Adrenal gland (tissue), 12 donors: ENCODE measurements around the gene PDXDC1. TPM values are rescaled to one million over a fixed set of nuclear protein-coding genes. Genes with fewer than 3 reads are reported as not detected.
"Not testable (repeated sequence)": the region's sequence is repeated elsewhere in the genome, so short reads cannot be mapped to it uniquely, and the experiment has no call there.

ENCODE experiments used
- DNase-seq, 7 donors: peaks; one replicate each; pipeline ENCODE4 v3.0.0-alpha.2; 2019 to 2020
- H3K27ac ChIP-seq, 5 donors: fragments of 200-600 bp; sonication (generic) in 4 of 5; 1 replicate in 3 of 5; 2 replicates in 2 of 5; pipeline versions ENCODE4 v1.5.1 to v1.8.0; 2016 to 2020; ENCODE audit warnings: mild to moderate bottlenecking in 1 of 5
- H3K27me3 ChIP-seq: fragments of 200-600 bp; 2 replicates; pipeline ENCODE4 v1.8.0; 2021
- H3K36me3 ChIP-seq, 2 donors: fragments of 200-600 bp; replicated peaks in 1 of 2; 1 replicate in 1 of 2; 2 replicates in 1 of 2; pipeline versions ENCODE4 v1.5.1 to v1.8.0; 2018 to 2022
- H3K4me1 ChIP-seq, 2 donors: fragments of 200-600 bp; replicated peaks in 1 of 2; 1 replicate in 1 of 2; 2 replicates in 1 of 2; pipeline versions ENCODE4 v1.5.1 to v1.8.0; 2018 to 2021
- H3K4me3 ChIP-seq, 4 donors: fragments of 200-600 bp; sonication (generic) in 3 of 4; one replicate each; pipeline ENCODE4 v1.5.1; 2016 to 2018
- H3K9me3 ChIP-seq, 3 donors: fragments of 200-600 bp; sonication (generic) in 1 of 3; replicated peaks in 1 of 3; 1 replicate in 2 of 3; 2 replicates in 1 of 3; pipeline versions ENCODE4 v1.5.1 to v1.8.0; 2016 to 2021
- WGBS, 4 donors: extraction: QIAGEN DNeasy Blood & Tissue Kit in 2 of 4; methylation state at CpG; one replicate each; pipeline versions ENCODE4 v1.1.5 to v1.1.7; 2013 to 2017; 5-methylcytosine and 5-hydroxymethylcytosine counted together
- intact Hi-C, 2 donors: fragments of 100-400 bp; cut with DNase I; formaldehyde crosslinking; loops; one replicate each; pipeline versions ENCODE4 v1.14.1 to v1.15.0; 2022 to 2023
- polyA plus RNA-seq, 3 donors: library from polyadenylated mRNA; stranded (reverse); fragments of 200-250 nt in 2 of 3; fragments of 350-450 nt in 1 of 3; fragmentation: Illumina TruSeq in 1 of 3; extraction: RNeasy Lipid Tissue Mini Kit (QIAGEN cat#74804) in 1 of 3; gene quantifications; one replicate each; pipeline ENCODE4 v1.2.3, GENCODE V29; 2013 to 2014
- total RNA-seq, 9 donors: library from RNA; depleted of rRNA in 4 of 9; stranded (reverse); fragments of >200 nt in 4 of 9; fragments of 120-200 nt in 1 of 9; fragmentation: NEBNext Ultra II Directional in 1 of 9; extraction: Animal tissue kit (Norgen Biotek cat#: 25700) in 1 of 9; gene quantifications; one replicate each; pipeline versions ENCODE4 v1.1.0 to v1.2.4, GENCODE V29; 2013 to 2023
- donor health status: healthy with polysubstance abuse.
- donor health status: Bipolar disorder and iron deficiency.
- donor health status: DM: yes; HTN: yes; CAD: no.
- donor health status: DM: no; HTN: no; CAD: no.
- donor health status: DM: no; HTN: no; CAD: no.
- donor health status: DM: yes; HTN: yes; CAD: no.

Gene PDXDC1
- total and polyA plus RNA-seq, 12 donors = 38.9 to 81.5 (median 68.2) TPM

- H3K36me3 ChIP-seq, H3K27ac ChIP-seq, H3K4me3 ChIP-seq, H3K9me3 ChIP-seq, H3K27me3 ChIP-seq, intact Hi-C loops, DNase-seq: not testable (repeated sequence)
- peaks cover 4 to 13% of the 10 kb centered on the region in 2 donors for H3K4me1 ChIP-seq
- WGBS, 4 donors = 85 to 93% (median 89%) methylated on average over 4 of the region's 4 CpGs
Observed at GRCh38 chr16:14978908-14979307, 4.1 kb downstream of the PDXDC1 start.

GRCh38 chr16:14981234-14981633, 6.4 kb downstream of the PDXDC1 start:
- WGBS, 4 donors = 71 to 75% (median 73%) methylated on average over 3 of the region's 3 CpGs
- intact Hi-C loops, DNase-seq, H3K9me3 ChIP-seq, H3K27me3 ChIP-seq, H3K4me1 ChIP-seq, H3K4me3 ChIP-seq, H3K36me3 ChIP-seq, H3K27ac ChIP-seq: not testable (repeated sequence)

DNA sequence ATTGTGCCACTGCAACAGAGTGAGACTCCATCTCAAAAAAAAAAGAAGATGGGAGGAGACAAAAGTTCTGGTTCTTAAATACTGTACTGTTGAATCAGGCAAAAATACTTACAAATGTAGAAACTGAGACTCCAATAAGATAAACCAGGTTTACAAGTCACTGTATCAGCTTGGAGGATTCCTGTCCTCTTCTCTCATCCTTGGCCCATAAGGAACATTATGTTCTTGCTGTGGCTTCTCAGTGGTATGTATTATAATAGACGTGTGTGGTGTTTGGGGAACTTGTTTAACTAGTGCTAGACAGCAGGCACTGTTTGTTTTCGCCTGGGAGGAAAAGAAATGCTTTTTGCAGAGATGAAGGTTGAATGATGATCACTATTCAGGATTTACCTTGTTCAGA, 7.7 kb downstream of the PDXDC1 start:
- H3K4me3 ChIP-seq, DNase-seq, H3K36me3 ChIP-seq, H3K4me1 ChIP-seq, H3K27me3 ChIP-seq, H3K9me3 ChIP-seq, intact Hi-C loops, H3K27ac ChIP-seq: not testable (repeated sequence)
- 10 to 57% (median 50%) methylated on average over 1 of the region's 2 CpGs; no CpG with 5 or more reads in 1 of the 4 donors for WGBS, 4 donors

- intact Hi-C loops, H3K36me3 ChIP-seq, H3K4me1 ChIP-seq, H3K27me3 ChIP-seq, H3K27ac ChIP-seq, H3K9me3 ChIP-seq, H3K4me3 ChIP-seq, DNase-seq: not testable (repeated sequence)
- 74 to 89% (median 76%) methylated on average over 7 to 8 of the region's 8 CpGs for WGBS, 4 donors
Observed at GRCh38 chr16:14988092-14988491, 13.3 kb downstream of the PDXDC1 start.

DNA sequence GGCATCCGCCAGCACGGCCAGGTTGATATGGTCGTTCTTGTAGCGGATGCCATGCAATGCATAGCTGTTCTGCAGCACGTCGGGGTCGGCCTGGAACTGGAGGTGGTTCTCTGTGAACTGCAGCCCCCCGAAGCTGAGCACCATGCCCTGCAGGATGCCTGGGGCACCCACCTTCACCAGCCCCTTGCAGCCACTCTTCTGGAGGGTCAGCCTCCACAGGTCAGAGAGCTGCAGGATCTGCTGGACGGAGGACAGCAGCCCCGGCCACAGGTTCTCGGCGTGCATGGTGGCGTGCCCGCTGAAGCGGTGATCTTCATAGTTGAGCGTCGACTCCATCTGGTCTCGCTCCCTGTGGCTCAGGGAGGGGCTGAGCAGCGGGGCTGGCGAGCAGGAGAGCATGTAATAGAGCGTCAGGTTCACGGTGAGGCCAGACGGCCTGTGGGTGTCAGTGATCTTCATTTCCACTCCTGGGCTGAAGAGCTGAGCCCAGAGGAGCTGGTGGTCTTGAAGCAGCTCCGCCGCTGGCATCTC, 13.9 kb downstream of the PDXDC1 start:
- H3K36me3 ChIP-seq, H3K27ac ChIP-seq, H3K4me1 ChIP-seq, H3K27me3 ChIP-seq, H3K9me3 ChIP-seq, DNase-seq, H3K4me3 ChIP-seq, intact Hi-C loops: not testable (repeated sequence)
- WGBS, 4 donors = 94 to 97% (median 96%) methylated on average over 16 to 25 of the region's 25 CpGs

GRCh38 chr16:14989291-14990281, 14.8 kb downstream of the PDXDC1 start:
- H3K4me3 ChIP-seq, intact Hi-C loops, H3K36me3 ChIP-seq, DNase-seq, H3K4me1 ChIP-seq, H3K27me3 ChIP-seq, H3K9me3 ChIP-seq, H3K27ac ChIP-seq: not testable (repeated sequence)
- WGBS, 4 donors = 80 to 88% (median 83%) methylated on average over 21 to 87 of the region's 98 CpGs

GRCh38 chr16:14993277-14994151, 18.7 kb downstream of the PDXDC1 start:
- H3K27me3 ChIP-seq, H3K27ac ChIP-seq, H3K4me1 ChIP-seq, intact Hi-C loops, DNase-seq, H3K9me3 ChIP-seq, H3K4me3 ChIP-seq, H3K36me3 ChIP-seq: not testable (repeated sequence)
- 86 to 95% (median 94%) methylated on average over 5 to 6 of the region's 7 CpGs for WGBS, 4 donors

- H3K4me1 ChIP-seq, H3K27me3 ChIP-seq, H3K9me3 ChIP-seq, DNase-seq, H3K4me3 ChIP-seq, intact Hi-C loops: not testable (repeated sequence)
- Histone ChIP-seq H3K27ac (peak overlapping the region in 1 of 5 donors; percentile 49), H3K36me3 (peaks cover 0 to 16% of the 10 kb centered on the region in 2 donors)
- 52 to 54% (median 53%) methylated on average over 5 to 6 of the region's 6 CpGs for WGBS, 4 donors
Observed at GRCh38 chr16:14996702-14997101, 21.9 kb downstream of the PDXDC1 start.

DNA sequence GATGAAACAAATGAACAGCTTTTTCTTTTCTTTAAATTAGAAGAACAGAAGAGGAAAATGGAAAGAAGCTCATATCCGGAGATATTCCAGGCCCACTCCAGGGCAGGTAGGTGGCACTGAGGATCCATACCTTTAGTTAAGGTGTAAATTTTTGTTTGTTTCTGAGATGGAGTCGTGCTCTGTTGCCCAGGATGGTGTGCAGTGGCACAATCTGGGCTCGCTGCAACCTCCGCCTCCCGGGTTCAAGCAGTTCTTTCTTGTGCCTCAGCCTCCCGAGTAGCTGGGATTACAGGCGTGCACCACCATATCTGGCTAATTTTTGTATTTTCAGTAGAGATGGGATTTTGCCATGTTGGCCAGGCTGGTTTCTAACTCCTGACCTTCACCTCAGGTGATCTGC, 23.5 kb downstream of the PDXDC1 start:
- H3K9me3 ChIP-seq, DNase-seq, H3K27me3 ChIP-seq, H3K4me3 ChIP-seq, H3K4me1 ChIP-seq, H3K27ac ChIP-seq, intact Hi-C loops: not testable (repeated sequence)
- H3K36me3 ChIP-seq = peaks cover 0 to 16% of the 10 kb centered on the region in 2 donors
- WGBS, 4 donors = 94 to 99% (median 97%) methylated on average over 7 of the region's 7 CpGs

GRCh38 chr16:14999845-15000244, 25.0 kb downstream of the PDXDC1 start:
- intact Hi-C loops, H3K9me3 ChIP-seq, H3K4me3 ChIP-seq, H3K27me3 ChIP-seq, H3K4me1 ChIP-seq, DNase-seq, H3K27ac ChIP-seq: not testable (repeated sequence)
- 84 to 89% (median 86%) methylated on average over 3 of the region's 3 CpGs for WGBS, 4 donors
- H3K36me3 ChIP-seq = peaks cover 0 to 19% of the 10 kb centered on the region in 2 donors
